HEK293 (cell line): ENCODE results near the gene GAL3ST3.

Experiments
- CTCF ChIA-PET: fragments of 350-600 bp; formaldehyde crosslinking; extraction: SDS; loops from one replicate; lab custom pipeline; 2021; ENCODE audit warnings: antibody characterized with exemption; lab: Yijun Ruan, JAX
- POLR2A ChIA-PET: fragments of 300-600 bp; formaldehyde crosslinking; extraction: SDS; loops from one replicate; lab custom pipeline; 2020; ENCODE audit warnings: antibody characterized with exemption, inconsistent platforms; lab: Yijun Ruan, JAX
- H3K27ac ChIP-seq: fragments of 200-500 bp; sonication (Bioruptor generic); 2 replicates; pipeline ENCODE4 v1.5.1; 2014; ENCODE audit warnings: low read depth, low read length, control low read depth, inconsistent platforms; ENCODE audit errors: extremely low read depth
- H3K36me3 ChIP-seq, 2 experiments: fragments of 200-500 bp in 1 of 2; sonication (Bioruptor generic) in 1 of 2; 1 replicate in 1 of 2; 2 replicates in 1 of 2; pipeline ENCODE4 v1.5.1; 2014 to 2017; ENCODE audit warnings: inconsistent platforms in 2 of 2, low read length in 2 of 2; ENCODE audit not compliant: control insufficient read depth in 2 of 2, insufficient read depth in 1 of 2
- H3K4me1 ChIP-seq: fragments of 200-500 bp; sonication (Bioruptor generic); 2 replicates; pipeline ENCODE4 v1.5.1; 2014; ENCODE audit warnings: mild to moderate bottlenecking, low read length, inconsistent platforms; ENCODE audit not compliant: control insufficient read depth, insufficient read depth
- H3K4me3 ChIP-seq: 2 replicates; pipeline ENCODE4 v1.5.1; 2011; ENCODE audit warnings: low read depth, mild to moderate bottlenecking, control low read depth, low read length, moderate library complexity
- H3K9me3 ChIP-seq: fragments of 200-500 bp; sonication (Bioruptor generic); 2 replicates; pipeline ENCODE4 v1.5.1; 2014; ENCODE audit warnings: low read depth, low read length, inconsistent platforms; ENCODE audit not compliant: control insufficient read depth, insufficient read depth
- EGR2 ChIP-seq: fragments of 450-650 bp; formaldehyde crosslinking; IDR thresholded peaks from 2 replicates; pipeline ENCODE4 v1.5.1; 2016; ENCODE audit warnings: low read depth, missing biosample characterization, missing genetic modification characterization
- GFI1B ChIP-seq: fragments of 450-650 bp; formaldehyde crosslinking; IDR thresholded peaks from 2 replicates; pipeline ENCODE4 v1.5.1; 2016; ENCODE audit warnings: missing biosample characterization, missing genetic modification characterization
- HIC1 ChIP-seq: fragments of 450-650 bp; formaldehyde crosslinking; IDR thresholded peaks from 2 replicates; pipeline ENCODE4 v1.5.1; 2016; ENCODE audit warnings: missing biosample characterization, missing genetic modification characterization
- IKZF3 ChIP-seq: fragments of 450-650 bp; IDR thresholded peaks from 2 replicates; pipeline ENCODE4 v1.5.0; 2018; ENCODE audit warnings: missing biosample characterization, mild to moderate bottlenecking, missing genetic modification characterization, moderate library complexity
- KLF7 ChIP-seq: fragments of 450-650 bp; formaldehyde crosslinking; IDR thresholded peaks from 2 replicates; pipeline ENCODE4 v1.5.1; 2016; ENCODE audit warnings: missing biosample characterization, missing genetic modification characterization, borderline replicate concordance
- MYNN ChIP-seq: fragments of 450-650 bp; formaldehyde crosslinking; IDR thresholded peaks from 2 replicates; pipeline ENCODE4 v1.5.1; 2016; ENCODE audit warnings: missing biosample characterization, missing genetic modification characterization, borderline replicate concordance
- PRDM1 ChIP-seq: fragments of 450-650 bp; formaldehyde crosslinking; IDR thresholded peaks from 2 replicates; pipeline ENCODE4; 2016; ENCODE audit warnings: missing biosample characterization, missing genetic modification characterization
- SCRT1 ChIP-seq: fragments of 450-650 bp; formaldehyde crosslinking; IDR thresholded peaks from 2 replicates; pipeline ENCODE4 v1.5.1; 2016; ENCODE audit warnings: missing biosample characterization, missing genetic modification characterization, borderline replicate concordance
- ZBTB10 ChIP-seq: fragments of 450-650 bp; formaldehyde crosslinking; IDR thresholded peaks from 2 replicates; pipeline ENCODE4 v1.5.1; 2016; ENCODE audit warnings: missing biosample characterization, missing genetic modification characterization
- ZBTB8A ChIP-seq: fragments of 450-650 bp; formaldehyde crosslinking; IDR thresholded peaks from 2 replicates; pipeline ENCODE4 v1.5.1; 2016; ENCODE audit warnings: missing biosample characterization, missing genetic modification characterization
- ZEB2 ChIP-seq: fragments of 450-650 bp; formaldehyde crosslinking; IDR thresholded peaks from 2 replicates; pipeline ENCODE4 v1.5.1; 2016; ENCODE audit warnings: missing biosample characterization, missing genetic modification characterization
- ZFP37 ChIP-seq: fragments of 450-650 bp; formaldehyde crosslinking; IDR thresholded peaks from 2 replicates; pipeline ENCODE4 v1.5.1; 2016; ENCODE audit warnings: missing biosample characterization, missing genetic modification characterization
- ZFP41 ChIP-seq: fragments of 450-650 bp; formaldehyde crosslinking; IDR thresholded peaks from 2 replicates; pipeline ENCODE4 v1.5.1; 2016; ENCODE audit warnings: missing biosample characterization, missing genetic modification characterization, borderline replicate concordance
- ZNF112 ChIP-seq: fragments of 450-650 bp; formaldehyde crosslinking; IDR thresholded peaks from 2 replicates; pipeline ENCODE4 v1.5.0; 2017; ENCODE audit warnings: missing biosample characterization, missing genetic modification characterization
- ZNF24 ChIP-seq: fragments of 450-650 bp; formaldehyde crosslinking; IDR thresholded peaks from 2 replicates; pipeline ENCODE4 v1.5.1; 2016; ENCODE audit warnings: missing biosample characterization, missing genetic modification characterization
- ZNF26 ChIP-seq: fragments of 450-650 bp; formaldehyde crosslinking; IDR thresholded peaks from 2 replicates; pipeline ENCODE4 v1.5.1; 2016; ENCODE audit warnings: missing biosample characterization, missing genetic modification characterization
- ZNF292 ChIP-seq: fragments of 450-650 bp; formaldehyde crosslinking; IDR thresholded peaks from 2 replicates; pipeline ENCODE4 v1.5.1; 2016; ENCODE audit warnings: low read depth, missing biosample characterization, missing genetic modification characterization, borderline replicate concordance
- ZNF335 ChIP-seq: fragments of 450-650 bp; formaldehyde crosslinking; conservative IDR thresholded peaks from 2 replicates; pipeline ENCODE4 v1.5.1; 2016; ENCODE audit warnings: missing biosample characterization, missing genetic modification characterization
- ZNF366 ChIP-seq: fragments of 450-650 bp; formaldehyde crosslinking; conservative IDR thresholded peaks from 2 replicates; pipeline ENCODE4 v1.5.1; 2016; ENCODE audit warnings: missing biosample characterization, missing genetic modification characterization
- ZNF404 ChIP-seq: fragments of 450-650 bp; formaldehyde crosslinking; IDR thresholded peaks from 2 replicates; pipeline ENCODE4 v1.5.1; 2017; ENCODE audit warnings: missing biosample characterization, missing genetic modification characterization
- ZNF596 ChIP-seq: fragments of 450-650 bp; IDR thresholded peaks from 2 replicates; pipeline ENCODE4 v1.5.0; 2018; ENCODE audit warnings: missing biosample characterization, mild to moderate bottlenecking, missing genetic modification characterization, moderate library complexity
- ZNF626 ChIP-seq: fragments of 450-650 bp; sonication (Bioruptor Pico); formaldehyde crosslinking; IDR thresholded peaks from 2 replicates; pipeline ENCODE4 v1.5.1; 2018; ENCODE audit warnings: missing biosample characterization, missing genetic modification characterization, inconsistent platforms
- ZNF791 ChIP-seq: fragments of 450-650 bp; formaldehyde crosslinking; IDR thresholded peaks from 2 replicates; pipeline ENCODE4 v1.5.1; 2016; ENCODE audit warnings: missing biosample characterization, missing genetic modification characterization

Gene GAL3ST3

GRCh38 chr11:66051371-66051765 lies 2.4 kb upstream of the GAL3ST3 start:
- Histone ChIP-seq H3K4me1 (peaks cover 8% of the 10 kb centered on the region), H3K4me3 (peak overlapping the region; percentile 43), H3K36me3 (peaks cover 16 to 36% of the 10 kb centered on the region in 2 experiments), H3K9me3 (no peaks in the 10 kb centered on the region), H3K27ac (peak overlapping the region; percentile 93)
- ChIA-PET POLR2A (interaction anchor here (0.5 to 1.8 kb wide), 8 partner anchors 9 to 514 kb away, joined by 3 to 7 read pairs (median 4); partner anchors contain the start of genes BANF1 and RNASEH2C), CTCF (interaction anchor here (0.6 to 4.7 kb wide), 5 partner anchors 10 to 323 kb away, joined by 3 to 36 read pairs (median 7); no protein-coding TSS in a partner anchor)
- TF ChIP-seq GFI1B (tag by site-specific recombination) (no peak), ZNF335 (tag by site-specific recombination) (peak; percentile 7; the same call in 1 of the 2 replicates), ZNF26 (tag by site-specific recombination) (no peak), ZNF292 (no peak), ZNF596 (tag by site-specific recombination) (no peak), SCRT1 (no peak), ZNF791 (tag by site-specific recombination) (no peak), ZNF366 (tag by site-specific recombination) (0 out of 2 replicates have a peak, but pooled peaks have one; percentile 18), ZNF112 (tag by site-specific recombination) (no peak), KLF7 (no peak), ZFP41 (tag by site-specific recombination) (no peak), ZNF626 (no peak), ZNF24 (tag by site-specific recombination) (0 out of 2 replicates have a peak, but pooled peaks have one; percentile 50)

DNA sequence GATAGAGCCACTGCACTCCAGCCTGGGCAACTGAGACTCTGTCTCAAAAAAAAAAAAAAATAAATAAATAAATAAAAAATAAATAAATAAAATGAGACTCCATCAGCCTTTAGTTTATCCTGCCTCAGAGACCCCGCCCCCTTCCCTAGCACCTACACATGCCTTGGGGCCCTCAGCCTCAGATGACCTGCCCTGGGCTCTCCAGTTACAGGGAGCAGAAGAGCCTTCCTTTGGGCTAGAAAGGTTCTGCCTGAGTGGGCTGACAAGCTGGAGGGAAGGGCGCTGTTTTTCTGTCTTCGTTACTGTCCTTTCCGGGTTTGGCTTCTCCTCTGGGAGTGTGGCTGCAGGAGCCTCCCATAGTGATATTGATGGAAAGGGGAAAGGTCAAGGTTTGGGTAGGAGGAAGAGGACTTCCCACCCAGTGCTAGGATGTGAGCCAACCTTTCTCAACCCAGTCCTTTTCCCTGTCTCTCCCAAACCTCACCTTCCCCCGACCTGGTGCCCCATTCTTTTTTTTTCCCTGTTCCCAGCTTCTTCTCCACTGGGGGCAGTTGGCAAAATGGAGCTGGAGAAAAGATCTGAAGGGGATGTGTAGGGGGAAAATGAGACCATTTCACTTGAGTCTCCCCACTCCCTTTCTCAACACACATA lies 1.7 kb upstream of the GAL3ST3 start:
- Histone ChIP-seq H3K4me3 (no peak overlapping the region), H3K4me1 (peaks cover 8% of the 10 kb centered on the region), H3K9me3 (no peaks in the 10 kb centered on the region), H3K36me3 (peaks cover 11 to 29% of the 10 kb centered on the region in 2 experiments), H3K27ac (peak overlapping the region; percentile 93)
- ChIA-PET POLR2A (interaction anchor here (0.7 to 1.8 kb wide), 3 partner anchors 48 to 330 kb away, joined by 3 to 7 read pairs (median 4); partner anchors contain the start of genes BANF1 and RNASEH2C), CTCF (interaction anchor here (0.6 to 4.7 kb wide), 5 partner anchors 10 to 323 kb away, joined by 3 to 36 read pairs (median 7); no protein-coding TSS in a partner anchor)
- TF ChIP-seq IKZF3 (tag by site-specific recombination) (0 out of 2 replicates have a peak, but pooled peaks have one; percentile 28), HIC1 (no peak), ZBTB8A (tag by site-specific recombination) (peak; percentile 62), ZBTB10 (no peak), ZFP37 (tag by site-specific recombination) (no peak), MYNN (tag by site-specific recombination) (no peak), ZNF404 (tag by site-specific recombination) (no peak), EGR2 (tag by site-specific recombination) (peak; percentile 36; the same call in 1 of the 2 replicates), PRDM1 (tag by site-specific recombination) (peak; percentile 89), ZEB2 (tag by site-specific recombination) (no peak)
